Measurements from ENCODE around the gene HSPB6. TPM values are rescaled to one million over a fixed set of nuclear protein-coding genes. Genes with fewer than 3 reads are reported as not detected.

HSPB6 gene
- total RNA-seq, 2 experiments from 2014 or later = 0.40 to 0.55 TPM

DNA sequence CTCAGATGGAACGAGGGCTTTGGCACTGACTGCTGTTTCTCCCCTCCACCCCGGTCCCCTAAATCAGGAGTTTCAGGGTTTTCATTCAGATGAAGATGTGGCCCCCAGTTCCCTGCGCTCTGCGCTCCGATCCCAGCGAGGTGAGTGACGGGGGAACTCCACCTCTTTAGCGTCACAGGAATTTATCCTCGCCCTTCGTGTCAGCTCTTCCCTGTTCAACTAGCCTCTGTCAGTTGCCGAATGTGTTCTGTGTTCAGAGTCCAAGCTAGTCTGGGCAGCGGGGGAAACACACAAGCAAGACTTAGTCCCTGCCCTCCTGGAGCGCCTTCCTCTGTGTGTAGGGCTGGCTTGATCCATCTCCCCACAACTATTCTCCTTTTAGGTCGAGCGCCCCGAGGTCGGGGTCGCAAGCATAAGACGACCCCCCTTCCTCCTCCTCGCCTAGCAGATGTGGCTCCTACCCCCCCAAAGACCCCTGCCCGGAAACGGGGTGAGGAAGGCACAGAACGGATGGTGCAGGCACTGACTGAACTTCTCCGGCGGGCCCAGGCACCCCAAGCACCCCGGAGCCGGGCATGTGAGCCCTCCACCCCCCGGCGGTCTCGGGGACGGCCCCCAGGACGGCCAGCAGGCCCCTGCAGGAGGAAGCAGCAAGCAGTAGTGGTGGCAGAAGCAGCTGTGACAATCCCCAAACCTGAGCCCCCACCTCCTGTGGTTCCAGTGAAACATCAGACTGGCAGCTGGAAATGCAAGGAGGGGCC, 37.2 kb downstream of the HSPB6 start:
- Mint-ChIP-seq H3K27ac (peak overlapping the region; percentile 74), H3K4me1 (ENCODE audit: low read depth) (peaks cover 18% of the 10 kb centered on the region), H3K9me3 (no peaks in the 10 kb centered on the region), H3K27me3 (ENCODE audit: low read depth) (no peaks in the 10 kb centered on the region), H3K36me3 (ENCODE audit: low read depth) (peaks cover 59% of the 10 kb centered on the region), H3K4me3 (peak overlapping the region; percentile 93)
- CTCF ChIA-PET = interaction anchor here (0.7 to 1.5 kb wide), 5 partner anchors 18 to 100 kb away, joined by 3 to 13 read pairs (median 3); no protein-coding TSS in a partner anchor
- intact Hi-C loops (cut with micrococcal nuclease) = loop anchor here (5.0 to 10.0 kb wide), 2 partner anchors 333 to 395 kb away; partner anchors contain the start of genes OVOL3, POLR2I, TBCB and THAP8
- DNase-seq = no peak

DNA sequence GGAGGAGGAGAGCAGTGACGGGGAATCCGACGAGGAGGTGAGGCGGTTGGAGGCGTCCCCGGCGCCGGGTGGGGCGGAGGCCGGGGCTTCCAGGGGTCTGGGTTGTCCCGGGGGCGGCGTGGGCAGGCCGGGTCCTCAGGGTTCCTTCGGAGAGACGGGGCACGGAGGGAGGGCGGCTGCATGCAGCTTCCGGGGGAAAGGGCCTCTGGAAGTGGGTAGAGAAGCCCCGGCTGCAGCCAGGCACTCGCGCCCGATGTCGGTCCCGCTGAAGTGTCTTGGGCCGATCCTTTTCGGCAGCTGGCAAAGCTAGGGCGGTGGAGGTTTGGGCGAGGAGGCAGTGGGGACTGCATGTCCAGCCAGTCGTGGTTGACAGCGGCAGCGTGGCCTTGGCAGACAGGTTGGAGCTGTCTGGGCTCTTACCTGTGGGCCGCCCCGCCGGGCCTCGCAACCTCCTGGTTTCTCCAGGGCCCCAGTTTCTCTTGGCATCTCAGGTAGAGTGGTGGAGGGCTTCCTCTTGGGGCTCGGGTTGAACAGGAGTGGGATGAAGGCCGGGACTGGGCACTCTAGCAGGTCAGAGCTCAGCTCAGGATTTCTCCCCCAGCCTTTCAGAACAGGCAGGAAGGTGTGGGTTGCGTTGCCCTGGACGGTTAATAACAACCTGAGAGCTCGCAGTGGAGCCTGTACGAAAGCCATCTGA, 38.3 kb downstream of the HSPB6 start:
- no peaks in the 10 kb centered on the region for H3K9me3 Mint-ChIP-seq
- DNase-seq = peak; percentile 58
- peaks cover 24% of the 10 kb centered on the region for H3K4me1 Mint-ChIP-seq (ENCODE audit: low read depth)
- H3K4me3 Mint-ChIP-seq = peak overlapping the region; percentile 93
- CTCF ChIA-PET = interaction anchor here (0.7 to 1.5 kb wide), 4 partner anchors 19 to 101 kb away, joined by 3 to 13 read pairs (median 3); no protein-coding TSS in a partner anchor
- H3K27me3 Mint-ChIP-seq (ENCODE audit: low read depth) = no peaks in the 10 kb centered on the region
- peak overlapping the region; percentile 89 for H3K27ac Mint-ChIP-seq
- peaks cover 64% of the 10 kb centered on the region for H3K36me3 Mint-ChIP-seq (ENCODE audit: low read depth)
- intact Hi-C loops (cut with micrococcal nuclease) = loop anchor here (5.0 to 10.0 kb wide), 2 partner anchors 334 to 396 kb away; partner anchors contain the start of genes OVOL3, POLR2I, TBCB and THAP8

DNA sequence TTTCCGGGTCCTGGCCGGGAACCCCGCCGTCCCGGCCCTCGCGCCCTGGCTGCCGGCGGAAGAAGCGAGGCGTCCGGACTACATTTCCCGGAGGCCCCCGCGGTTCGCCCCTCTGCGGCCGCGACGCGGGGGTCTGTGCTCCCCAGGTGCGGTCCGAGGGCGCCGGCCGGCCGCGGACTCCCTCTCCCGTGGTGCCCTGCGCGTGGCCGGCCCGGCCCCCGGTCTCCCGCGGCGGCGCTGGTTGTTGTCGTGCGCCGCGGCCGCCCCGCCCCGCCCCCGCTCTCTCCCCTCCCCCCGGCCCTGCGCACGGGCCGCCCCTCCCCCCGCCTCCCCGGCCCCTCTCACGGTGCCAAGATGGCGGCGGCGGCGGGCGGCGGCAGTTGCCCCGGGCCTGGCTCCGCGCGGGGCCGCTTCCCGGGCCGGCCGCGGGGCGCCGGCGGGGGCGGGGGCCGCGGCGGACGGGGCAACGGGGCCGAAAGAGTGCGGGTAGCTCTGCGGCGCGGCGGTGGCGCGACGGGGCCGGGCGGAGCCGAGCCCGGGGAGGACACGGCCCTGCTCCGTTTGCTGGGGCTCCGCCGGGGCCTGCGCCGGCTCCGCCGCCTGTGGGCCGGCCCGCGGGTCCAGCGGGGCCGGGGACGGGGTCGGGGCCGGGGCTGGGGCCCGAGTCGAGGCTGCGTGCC, 39.0 kb downstream of the HSPB6 start, which contains the start of gene KMT2B:
TSS of gene KMT2B (plus strand) at position 339 of the 680 bp plus-strand sequence. CDS start at position 355, 16 bp downstream.
- H3K9me3 Mint-ChIP-seq = no peaks in the 10 kb centered on the region
- H3K27ac Mint-ChIP-seq = peak within 1 kb of the TSS; percentile 100
- H3K27me3 Mint-ChIP-seq (ENCODE audit: low read depth) = no peaks in the 10 kb centered on the region
- peak within 1 kb of the TSS; percentile 93 for H3K4me3 Mint-ChIP-seq
- DNase-seq = no peak
- intact Hi-C loops (cut with micrococcal nuclease) = loop anchor here (1.0 to 10.0 kb wide), 11 partner anchors 16 to 397 kb away; partner anchors contain the start of genes ALKBH6, ARHGAP33, OVOL3 and POLR2I
- peaks cover 62% of the 10 kb centered on the region for H3K36me3 Mint-ChIP-seq (ENCODE audit: low read depth)
- CTCF ChIA-PET = interaction anchor here (1.5 kb wide), 1 partner anchor 23 kb away, joined by 13 read pairs; no protein-coding TSS in a partner anchor
- peaks cover 26% of the 10 kb centered on the region for H3K4me1 Mint-ChIP-seq (ENCODE audit: low read depth)

- H3K4me1 Mint-ChIP-seq (ENCODE audit: low read depth) = peaks cover 32% of the 10 kb centered on the region
- H3K27ac Mint-ChIP-seq = peak overlapping the region; percentile 100
- CTCF ChIA-PET = interaction anchor here (6.3 kb wide), 1 partner anchor 23 kb away, joined by 120 read pairs; no protein-coding TSS in a partner anchor
- intact Hi-C loops (cut with micrococcal nuclease) = loop anchor here (1.0 to 10.0 kb wide), 13 partner anchors 15 to 398 kb away; partner anchors contain the start of genes ALKBH6, ARHGAP33, OVOL3 and POLR2I
- H3K27me3 Mint-ChIP-seq (ENCODE audit: low read depth) = no peaks in the 10 kb centered on the region
- peaks cover 61% of the 10 kb centered on the region for H3K36me3 Mint-ChIP-seq (ENCODE audit: low read depth)
- DNase-seq = peak; percentile 96
- H3K9me3 Mint-ChIP-seq = no peaks in the 10 kb centered on the region
- H3K4me3 Mint-ChIP-seq = peak overlapping the region; percentile 92
Measured at GRCh38 chr19:35716801-35717664, 39.8 kb downstream of the HSPB6 start.

DNA sequence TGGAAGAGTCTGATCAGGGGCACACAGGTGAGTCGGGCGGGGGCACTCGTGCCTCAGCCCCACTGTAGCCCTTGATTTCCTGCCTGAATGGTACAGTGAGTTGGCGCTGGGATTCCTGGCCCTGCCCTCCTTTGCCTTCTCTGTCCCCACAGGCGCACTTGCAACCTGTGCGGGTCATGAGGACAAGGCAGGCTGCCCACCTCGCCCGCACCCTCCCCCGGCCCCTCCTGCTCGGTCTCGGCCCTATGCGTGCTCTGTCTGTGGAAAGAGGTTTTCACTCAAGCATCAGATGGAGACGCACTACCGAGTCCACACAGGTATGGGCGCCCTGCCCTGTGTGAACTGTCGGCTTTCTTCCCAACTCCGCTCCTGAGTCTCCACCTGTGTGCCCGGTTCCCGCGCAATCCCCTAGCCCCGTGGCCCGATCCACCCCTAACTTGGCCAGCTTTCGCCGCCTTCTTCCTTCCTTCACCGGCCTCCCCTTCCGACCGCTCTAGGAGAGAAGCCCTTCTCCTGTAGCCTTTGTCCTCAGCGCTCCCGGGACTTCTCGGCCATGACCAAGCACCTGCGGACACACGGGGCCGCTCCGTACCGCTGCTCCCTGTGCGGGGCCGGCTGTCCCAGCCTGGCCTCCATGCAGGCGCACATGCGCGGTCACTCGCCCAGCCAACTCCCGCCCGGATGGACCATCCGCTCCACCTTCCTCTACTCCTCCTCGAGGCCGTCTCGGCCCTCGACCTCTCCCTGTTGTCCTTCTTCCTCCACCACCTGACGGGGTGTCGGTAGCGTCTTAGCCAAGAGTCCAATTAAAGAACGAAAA, 40.6 kb downstream of the HSPB6 start:
- CTCF ChIA-PET = interaction anchor here (5.9 to 6.3 kb wide), 2 partner anchors 14 to 22 kb away, joined by 43 to 120 read pairs; no protein-coding TSS in a partner anchor
- Mint-ChIP-seq H3K4me1 (ENCODE audit: low read depth) (peaks cover 36% of the 10 kb centered on the region), H3K27ac (peak overlapping the region; percentile 100), H3K4me3 (peak overlapping the region; percentile 92), H3K36me3 (ENCODE audit: low read depth) (peaks cover 57% of the 10 kb centered on the region), H3K9me3 (peaks cover 2% of the 10 kb centered on the region), H3K27me3 (ENCODE audit: low read depth) (no peaks in the 10 kb centered on the region)
- peak; percentile 60 for DNase-seq
- intact Hi-C loops (cut with micrococcal nuclease) = loop anchor here (1.0 to 10.0 kb wide), 4 partner anchors 22 to 399 kb away; partner anchors contain the start of genes OVOL3, POLR2I, TBCB and THAP8

GRCh38 chr19:35715355-35715809, 41.4 kb downstream of the HSPB6 start:
- CTCF ChIA-PET = interaction anchor here (5.9 to 6.3 kb wide), 2 partner anchors 14 to 21 kb away, joined by 43 to 120 read pairs; no protein-coding TSS in a partner anchor
- Mint-ChIP-seq H3K9me3 (peaks cover 2% of the 10 kb centered on the region), H3K4me1 (ENCODE audit: low read depth) (peaks cover 44% of the 10 kb centered on the region), H3K36me3 (ENCODE audit: low read depth) (peaks cover 54% of the 10 kb centered on the region), H3K27ac (peak overlapping the region; percentile 100), H3K27me3 (ENCODE audit: low read depth) (no peaks in the 10 kb centered on the region), H3K4me3 (peak overlapping the region; percentile 92)
- intact Hi-C loops (cut with micrococcal nuclease) = loop anchor here (5.0 to 10.0 kb wide), 2 partner anchors 337 to 399 kb away; partner anchors contain the start of genes OVOL3, POLR2I, TBCB and THAP8
- peak; percentile 32 for DNase-seq

GRCh38 chr19:35714601-35715354, 42.1 kb downstream of the HSPB6 start:
- CTCF ChIA-PET = interaction anchor here (0.7 to 6.3 kb wide), 5 partner anchors 13 to 139 kb away, joined by 4 to 120 read pairs (median 8); no protein-coding TSS in a partner anchor
- Mint-ChIP-seq H3K4me1 (ENCODE audit: low read depth) (peaks cover 48% of the 10 kb centered on the region), H3K36me3 (ENCODE audit: low read depth) (peaks cover 51% of the 10 kb centered on the region), H3K27me3 (ENCODE audit: low read depth) (no peaks in the 10 kb centered on the region), H3K9me3 (peaks cover 2% of the 10 kb centered on the region), H3K27ac (peak overlapping the region; percentile 100), H3K4me3 (peak overlapping the region; percentile 92)
- intact Hi-C loops (cut with micrococcal nuclease) = loop anchor here (5.0 to 10.0 kb wide), 5 partner anchors 338 to 1442 kb away; partner anchors contain the start of genes CAPNS1, OVOL3, POLR2I and TBCB
- peak; percentile 72 for DNase-seq

DNA sequence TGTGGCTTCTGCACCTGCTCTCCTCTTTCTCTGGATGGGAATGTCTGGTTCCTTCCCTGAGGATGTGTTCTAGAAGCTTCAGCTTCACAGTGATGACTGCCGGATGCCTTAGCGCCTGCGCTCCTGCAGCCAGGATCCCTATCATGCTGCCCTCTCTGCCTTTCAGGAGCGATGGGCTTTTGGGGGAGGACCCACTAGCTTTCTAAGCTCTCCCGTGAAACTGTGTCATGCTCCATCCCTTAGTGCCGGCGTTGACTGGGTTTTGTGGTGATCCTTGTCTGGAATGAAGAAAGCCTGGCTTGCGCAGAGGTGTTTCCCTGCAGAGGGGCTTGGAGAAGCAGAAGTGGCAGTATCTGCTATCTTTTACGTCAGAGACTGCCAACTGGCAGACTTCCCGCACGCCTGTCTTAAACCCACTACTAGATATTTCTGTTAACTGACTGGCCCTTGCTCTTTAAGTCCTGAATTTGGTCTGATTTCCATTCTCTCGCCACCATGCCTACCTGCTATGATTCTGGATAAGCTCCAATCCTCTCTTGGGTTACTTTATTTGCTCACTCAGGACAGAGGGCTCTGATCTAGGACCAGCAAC, 42.8 kb downstream of the HSPB6 start:
- Mint-ChIP-seq H3K27me3 (ENCODE audit: low read depth) (no peaks in the 10 kb centered on the region), H3K27ac (peak overlapping the region; percentile 100), H3K9me3 (peaks cover 2% of the 10 kb centered on the region), H3K4me3 (peak overlapping the region; percentile 92), H3K36me3 (ENCODE audit: low read depth) (peaks cover 45% of the 10 kb centered on the region), H3K4me1 (ENCODE audit: low read depth) (peaks cover 46% of the 10 kb centered on the region)
- intact Hi-C loops (cut with micrococcal nuclease) = loop anchor here (1.0 to 10.0 kb wide), 11 partner anchors 12 to 1442 kb away; partner anchors contain the start of genes ALKBH6, ARHGAP33, CAPNS1 and OVOL3
- DNase-seq = no peak
- CTCF ChIA-PET = interaction anchor here (0.7 to 6.3 kb wide), 5 partner anchors 12 to 139 kb away, joined by 4 to 120 read pairs (median 8); no protein-coding TSS in a partner anchor

DNA sequence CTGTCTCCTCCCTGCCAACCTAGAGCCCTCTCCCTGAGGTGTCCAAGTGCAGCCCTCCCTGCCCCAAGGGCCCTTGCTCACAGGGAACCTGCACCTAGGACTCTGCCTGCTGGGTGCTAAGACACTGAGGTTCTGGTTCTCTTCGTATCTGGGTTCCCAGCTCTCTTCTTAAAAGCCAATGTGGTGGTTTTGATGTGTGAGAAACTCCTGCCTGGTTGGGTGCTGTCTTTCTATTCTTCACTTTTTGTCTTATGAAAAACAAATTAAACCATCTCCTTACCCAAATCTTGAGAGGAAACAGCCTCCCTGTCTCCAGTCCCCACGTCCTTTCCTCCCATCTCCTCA, 43.4 kb downstream of the HSPB6 start:
- intact Hi-C loops (cut with micrococcal nuclease) = loop anchor here (1.0 to 10.0 kb wide), 11 partner anchors 11 to 1441 kb away; partner anchors contain the start of genes ALKBH6, ARHGAP33, CAPNS1 and OVOL3
- peaks cover 44% of the 10 kb centered on the region for H3K4me1 Mint-ChIP-seq (ENCODE audit: low read depth)
- no peaks in the 10 kb centered on the region for H3K27me3 Mint-ChIP-seq (ENCODE audit: low read depth)
- peak overlapping the region; percentile 92 for H3K4me3 Mint-ChIP-seq
- H3K36me3 Mint-ChIP-seq (ENCODE audit: low read depth) = peaks cover 42% of the 10 kb centered on the region
- DNase-seq = no peak
- CTCF ChIA-PET = interaction anchor here (0.7 to 6.3 kb wide), 6 partner anchors 12 to 165 kb away, joined by 3 to 120 read pairs (median 8); no protein-coding TSS in a partner anchor
- H3K9me3 Mint-ChIP-seq = peaks cover 2% of the 10 kb centered on the region
- H3K27ac Mint-ChIP-seq = peak overlapping the region; percentile 100
